ENCODE results near the gene XKRX.

GRCh38 chrX:100926453-100926852 lies 2.3 kb downstream of the XKRX start:
- TF ChIP-seq CTCF (IDR thresholded peaks at IDR 0.05) (no peak), POLR2A (IDR thresholded peaks at IDR 0.05) (no peak), POLR2AphosphoS5 (IDR thresholded peaks at IDR 0.05) (no peak), EP300 (IDR thresholded peaks at IDR 0.05) (no peak)
